ENCODE data around the gene ITPR1.

Gene ITPR1

GRCh38 chr3:4536260-4536659 lies 43.1 kb downstream of the ITPR1 start:
- no peak overlapping the region for H3K56ac ChIP-seq (ENCODE audit: low read length)
- no peak overlapping the region for H2BK15ac ChIP-seq (replicated peaks; ENCODE audit: low read depth)
- no peak overlapping the region for H4K5ac ChIP-seq (ENCODE audit: low read length)
- no peak overlapping the region for H3K23ac ChIP-seq (ENCODE audit: low read length)
- no peaks in the 10 kb centered on the region for H3K79me1 ChIP-seq (ENCODE audit: low read length)
- no peak overlapping the region for H4K8ac ChIP-seq (ENCODE audit: low read depth, low read length)
- H2BK120ac ChIP-seq (ENCODE audit: low read depth, low read length): no peak overlapping the region
- H3K4me2 ChIP-seq (ENCODE audit: low read length): no peak overlapping the region
- H3K27ac ChIP-seq (ENCODE audit: low read depth, low read length): no peak overlapping the region
- no peak overlapping the region for H2BK5ac ChIP-seq (ENCODE audit: low read length)
- peaks cover 14% of the 10 kb centered on the region for H3K4me1 ChIP-seq (ENCODE audit: control insufficient read depth, low read depth, low read length)
- H3K4ac ChIP-seq (ENCODE audit: low read depth, low read length): no peak overlapping the region
- H3K9ac ChIP-seq (ENCODE audit: low read length): no peak overlapping the region
- no peaks in the 10 kb centered on the region for H3K27me3 ChIP-seq (ENCODE audit: insufficient read depth, low read length, poor library complexity)
- H3K79me2 ChIP-seq (ENCODE audit: control insufficient read depth, insufficient read depth, low read length): no peaks in the 10 kb centered on the region
- no peaks in the 10 kb centered on the region for H3K36me3 ChIP-seq (ENCODE audit: control insufficient read depth, insufficient read depth, low read length)
- no peak overlapping the region for H3K4me3 ChIP-seq (ENCODE audit: low read length)
- H2AK5ac ChIP-seq (ENCODE audit: low read length): no peak overlapping the region
- no peak overlapping the region for H3K18ac ChIP-seq (ENCODE audit: low read length)
- DNase-seq: no peak
- WGBS (ENCODE audit: extremely low coverage, insufficient coverage, low lambda C conversion rate): no CpG with 5 or more reads among the region's 1 CpG

DNA sequence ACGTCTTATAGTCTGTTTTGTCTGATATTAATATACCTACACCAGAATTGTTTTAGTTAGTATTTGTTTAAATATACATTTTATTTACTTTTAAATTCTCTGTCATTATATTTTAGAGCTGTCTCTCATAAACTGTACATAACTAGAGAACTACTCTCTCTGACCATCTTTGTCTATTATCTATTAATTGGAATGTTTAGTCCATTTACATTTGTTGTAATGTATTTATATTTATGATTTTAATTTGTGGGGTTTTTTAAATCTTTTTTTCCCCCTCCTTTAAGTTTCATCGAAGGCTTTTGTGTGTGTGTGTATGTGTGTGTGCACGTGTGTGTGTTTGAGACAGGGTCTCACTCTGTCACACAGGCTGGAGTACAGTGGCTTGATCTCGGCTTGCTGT lies 47.1 kb downstream of the ITPR1 start:
- Histone ChIP-seq H3K27ac (ENCODE audit: low read depth, low read length) (no peak overlapping the region), H3K27me3 (ENCODE audit: insufficient read depth, low read length, poor library complexity) (no peaks in the 10 kb centered on the region), H2BK120ac (ENCODE audit: low read depth, low read length) (no peak overlapping the region), H4K5ac (ENCODE audit: low read length) (no peak overlapping the region), H2BK15ac (replicated peaks; ENCODE audit: low read depth) (no peak overlapping the region), H2AK5ac (ENCODE audit: low read length) (no peak overlapping the region), H3K36me3 (ENCODE audit: control insufficient read depth, insufficient read depth, low read length) (no peaks in the 10 kb centered on the region), H3K56ac (ENCODE audit: low read length) (no peak overlapping the region), H2BK5ac (ENCODE audit: low read length) (no peak overlapping the region), H3K23ac (ENCODE audit: low read length) (no peak overlapping the region), H3K4ac (ENCODE audit: low read depth, low read length) (no peak overlapping the region), H3K4me3 (ENCODE audit: low read length) (no peak overlapping the region), H3K18ac (ENCODE audit: low read length) (no peak overlapping the region), H3K9ac (ENCODE audit: low read length) (no peak overlapping the region), H4K8ac (ENCODE audit: low read depth, low read length) (no peak overlapping the region), H3K79me2 (ENCODE audit: control insufficient read depth, insufficient read depth, low read length) (no peaks in the 10 kb centered on the region), H3K79me1 (ENCODE audit: low read length) (no peaks in the 10 kb centered on the region), H3K4me1 (ENCODE audit: control insufficient read depth, low read depth, low read length) (no peaks in the 10 kb centered on the region), H3K4me2 (ENCODE audit: low read length) (no peak overlapping the region)
- no peak for DNase-seq
- WGBS (ENCODE audit: extremely low coverage, insufficient coverage, low lambda C conversion rate): no CpG with 5 or more reads among the region's 4 CpGs

DNA sequence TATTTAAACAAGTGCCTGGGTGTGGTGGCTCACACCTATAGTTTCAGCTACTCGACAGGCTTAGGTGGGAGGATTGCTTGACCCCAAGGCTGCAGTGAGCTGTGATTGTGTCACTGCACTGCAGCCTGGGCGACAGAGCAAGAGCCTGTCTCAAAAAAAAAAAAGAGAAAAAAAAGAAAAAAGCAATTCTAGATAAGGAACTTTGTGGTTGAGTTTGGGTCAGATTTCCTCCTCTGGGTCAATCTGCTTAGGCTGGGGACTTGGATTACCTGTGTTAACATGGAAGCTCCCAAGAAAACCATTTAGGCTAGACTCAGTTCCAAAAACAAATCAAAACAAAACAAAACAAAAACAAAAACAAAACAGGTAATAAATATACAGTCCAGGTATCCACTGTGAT lies 50.0 kb downstream of the ITPR1 start:
- no peak overlapping the region for H4K5ac ChIP-seq (ENCODE audit: low read length)
- no peak overlapping the region for H3K4ac ChIP-seq (ENCODE audit: low read depth, low read length)
- no peak overlapping the region for H2BK5ac ChIP-seq (ENCODE audit: low read length)
- no peak overlapping the region for H3K4me2 ChIP-seq (ENCODE audit: low read length)
- H3K4me1 ChIP-seq (ENCODE audit: control insufficient read depth, low read depth, low read length): no peaks in the 10 kb centered on the region
- no peak overlapping the region for H3K27ac ChIP-seq (ENCODE audit: low read depth, low read length)
- H2BK15ac ChIP-seq (replicated peaks; ENCODE audit: low read depth): no peak overlapping the region
- H4K8ac ChIP-seq (ENCODE audit: low read depth, low read length): no peak overlapping the region
- H3K4me3 ChIP-seq (ENCODE audit: low read length): no peak overlapping the region
- no peaks in the 10 kb centered on the region for H3K79me2 ChIP-seq (ENCODE audit: control insufficient read depth, insufficient read depth, low read length)
- no peak for DNase-seq
- no peaks in the 10 kb centered on the region for H3K36me3 ChIP-seq (ENCODE audit: control insufficient read depth, insufficient read depth, low read length)
- no peak overlapping the region for H3K56ac ChIP-seq (ENCODE audit: low read length)
- H2BK120ac ChIP-seq (ENCODE audit: low read depth, low read length): no peak overlapping the region
- WGBS (ENCODE audit: extremely low coverage, insufficient coverage, low lambda C conversion rate): no CpG with 5 or more reads among the region's 2 CpGs
- H3K9ac ChIP-seq (ENCODE audit: low read length): no peak overlapping the region
- no peak overlapping the region for H3K23ac ChIP-seq (ENCODE audit: low read length)
- H3K18ac ChIP-seq (ENCODE audit: low read length): no peak overlapping the region
- H2AK5ac ChIP-seq (ENCODE audit: low read length): no peak overlapping the region
- H3K79me1 ChIP-seq (ENCODE audit: low read length): no peaks in the 10 kb centered on the region
- H3K27me3 ChIP-seq (ENCODE audit: insufficient read depth, low read length, poor library complexity): no peaks in the 10 kb centered on the region

DNA sequence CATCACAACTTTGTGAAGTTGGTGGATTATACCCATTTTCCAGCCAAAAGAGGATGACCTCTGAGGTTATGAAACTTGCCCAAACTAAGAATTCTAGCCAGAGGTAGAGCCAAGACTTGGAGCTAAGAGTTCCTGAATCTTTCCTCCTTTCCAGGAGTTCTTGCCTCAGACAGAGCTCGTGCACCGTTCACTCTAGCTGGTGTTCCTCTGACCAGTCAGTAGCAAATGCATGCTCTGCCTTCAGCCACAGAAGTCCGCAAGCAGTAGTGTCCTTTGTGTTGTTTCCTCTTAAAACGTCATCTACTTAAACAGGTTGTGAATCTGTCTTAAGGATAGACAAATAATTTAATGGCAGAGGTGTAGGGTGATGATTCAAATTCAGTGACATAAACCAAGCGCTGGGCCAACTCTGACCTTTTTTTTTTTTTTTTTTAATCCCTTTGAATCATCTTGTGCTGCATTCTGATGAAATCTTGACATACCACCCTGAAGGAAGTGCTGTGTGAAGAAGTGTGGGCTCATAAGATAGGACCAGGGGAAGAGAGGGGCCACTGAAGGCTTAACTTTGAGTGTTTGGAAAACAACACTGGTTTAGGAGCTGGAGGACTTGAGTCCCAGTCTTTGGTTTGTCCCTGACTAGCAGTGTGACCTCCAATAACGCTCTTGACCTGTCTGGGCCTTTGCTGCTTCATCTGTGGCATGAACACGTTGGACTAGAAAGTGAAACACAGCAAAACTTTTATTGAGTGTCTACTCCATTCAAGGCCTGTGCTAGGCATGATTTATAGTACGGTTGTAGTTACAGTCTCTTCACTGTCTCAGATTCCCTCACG lies 53.4 kb downstream of the ITPR1 start:
- Histone ChIP-seq H3K18ac (ENCODE audit: low read length) (no peak overlapping the region), H3K9ac (ENCODE audit: low read length) (no peak overlapping the region), H3K36me3 (ENCODE audit: control insufficient read depth, insufficient read depth, low read length) (no peaks in the 10 kb centered on the region), H3K23ac (ENCODE audit: low read length) (no peak overlapping the region), H4K8ac (ENCODE audit: low read depth, low read length) (no peak overlapping the region), H3K4me3 (ENCODE audit: low read length) (no peak overlapping the region), H2BK120ac (ENCODE audit: low read depth, low read length) (no peak overlapping the region), H3K4ac (ENCODE audit: low read depth, low read length) (no peak overlapping the region), H3K27ac (ENCODE audit: low read depth, low read length) (no peak overlapping the region), H3K79me1 (ENCODE audit: low read length) (no peaks in the 10 kb centered on the region), H2AK5ac (ENCODE audit: low read length) (no peak overlapping the region), H3K4me1 (ENCODE audit: control insufficient read depth, low read depth, low read length) (no peaks in the 10 kb centered on the region), H3K79me2 (ENCODE audit: control insufficient read depth, insufficient read depth, low read length) (no peaks in the 10 kb centered on the region), H3K4me2 (ENCODE audit: low read length) (no peak overlapping the region), H3K27me3 (ENCODE audit: insufficient read depth, low read length, poor library complexity) (no peaks in the 10 kb centered on the region), H2BK15ac (replicated peaks; ENCODE audit: low read depth) (no peak overlapping the region), H4K5ac (ENCODE audit: low read length) (no peak overlapping the region), H2BK5ac (ENCODE audit: low read length) (no peak overlapping the region), H3K56ac (ENCODE audit: low read length) (no peak overlapping the region)
- no peak for DNase-seq
- WGBS (ENCODE audit: extremely low coverage, insufficient coverage, low lambda C conversion rate): no CpG with 5 or more reads among the region's 9 CpGs

GRCh38 chr3:4547799-4548198 lies 54.7 kb downstream of the ITPR1 start:
- no peak overlapping the region for H3K56ac ChIP-seq (ENCODE audit: low read length)
- H3K23ac ChIP-seq (ENCODE audit: low read length): no peak overlapping the region
- no peak overlapping the region for H2AK5ac ChIP-seq (ENCODE audit: low read length)
- H2BK120ac ChIP-seq (ENCODE audit: low read depth, low read length): no peak overlapping the region
- no peaks in the 10 kb centered on the region for H3K36me3 ChIP-seq (ENCODE audit: control insufficient read depth, insufficient read depth, low read length)
- H3K4me2 ChIP-seq (ENCODE audit: low read length): no peak overlapping the region
- H4K5ac ChIP-seq (ENCODE audit: low read length): no peak overlapping the region
- H3K4ac ChIP-seq (ENCODE audit: low read depth, low read length): no peak overlapping the region
- no peaks in the 10 kb centered on the region for H3K4me1 ChIP-seq (ENCODE audit: control insufficient read depth, low read depth, low read length)
- no peak overlapping the region for H2BK5ac ChIP-seq (ENCODE audit: low read length)
- H3K9ac ChIP-seq (ENCODE audit: low read length): no peak overlapping the region
- no CpG with 5 or more reads among the region's 4 CpGs for WGBS (ENCODE audit: extremely low coverage, insufficient coverage, low lambda C conversion rate)
- H3K27me3 ChIP-seq (ENCODE audit: insufficient read depth, low read length, poor library complexity): no peaks in the 10 kb centered on the region
- no peak for DNase-seq
- no peak overlapping the region for H2BK15ac ChIP-seq (replicated peaks; ENCODE audit: low read depth)
- no peaks in the 10 kb centered on the region for H3K79me2 ChIP-seq (ENCODE audit: control insufficient read depth, insufficient read depth, low read length)
- no peak overlapping the region for H3K27ac ChIP-seq (ENCODE audit: low read depth, low read length)
- H3K18ac ChIP-seq (ENCODE audit: low read length): no peak overlapping the region
- H3K79me1 ChIP-seq (ENCODE audit: low read length): no peaks in the 10 kb centered on the region
- no peak overlapping the region for H4K8ac ChIP-seq (ENCODE audit: low read depth, low read length)
- no peak overlapping the region for H3K4me3 ChIP-seq (ENCODE audit: low read length)

DNA sequence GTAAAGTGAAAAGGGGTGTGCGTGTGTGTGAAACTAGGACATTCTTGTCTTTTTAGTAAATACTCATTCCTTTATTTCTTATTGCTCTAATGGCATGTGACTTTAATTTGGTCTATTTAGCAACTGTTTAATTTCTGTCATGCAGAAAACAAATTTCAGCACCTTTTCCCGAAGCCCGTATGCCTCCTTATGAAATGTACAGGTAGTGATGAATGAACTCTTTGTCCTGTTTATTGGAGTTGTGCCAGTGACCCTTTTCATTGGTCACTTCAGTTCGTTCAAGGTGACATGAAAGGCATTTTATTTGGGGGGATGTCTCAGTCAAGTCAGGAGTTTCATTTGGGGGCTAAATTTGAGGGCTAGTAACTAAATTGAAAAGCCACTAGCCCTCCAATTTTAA lies 55.2 kb downstream of the ITPR1 start:
- H2AK5ac ChIP-seq (ENCODE audit: low read length): no peak overlapping the region
- H2BK5ac ChIP-seq (ENCODE audit: low read length): no peak overlapping the region
- H3K27me3 ChIP-seq (ENCODE audit: insufficient read depth, low read length, poor library complexity): no peaks in the 10 kb centered on the region
- DNase-seq: no peak
- no CpG with 5 or more reads among the region's 4 CpGs for WGBS (ENCODE audit: extremely low coverage, insufficient coverage, low lambda C conversion rate)
- no peak overlapping the region for H3K4ac ChIP-seq (ENCODE audit: low read depth, low read length)
- H3K4me2 ChIP-seq (ENCODE audit: low read length): no peak overlapping the region
- no peak overlapping the region for H2BK15ac ChIP-seq (replicated peaks; ENCODE audit: low read depth)
- no peak overlapping the region for H3K27ac ChIP-seq (ENCODE audit: low read depth, low read length)
- no peak overlapping the region for H3K4me3 ChIP-seq (ENCODE audit: low read length)
- H3K36me3 ChIP-seq (ENCODE audit: control insufficient read depth, insufficient read depth, low read length): no peaks in the 10 kb centered on the region
- H3K79me2 ChIP-seq (ENCODE audit: control insufficient read depth, insufficient read depth, low read length): no peaks in the 10 kb centered on the region
- H4K5ac ChIP-seq (ENCODE audit: low read length): no peak overlapping the region
- H3K56ac ChIP-seq (ENCODE audit: low read length): no peak overlapping the region
- no peaks in the 10 kb centered on the region for H3K4me1 ChIP-seq (ENCODE audit: control insufficient read depth, low read depth, low read length)
- H3K18ac ChIP-seq (ENCODE audit: low read length): no peak overlapping the region
- no peaks in the 10 kb centered on the region for H3K79me1 ChIP-seq (ENCODE audit: low read length)
- no peak overlapping the region for H3K9ac ChIP-seq (ENCODE audit: low read length)
- H4K8ac ChIP-seq (ENCODE audit: low read depth, low read length): no peak overlapping the region
- H3K23ac ChIP-seq (ENCODE audit: low read length): no peak overlapping the region
- no peak overlapping the region for H2BK120ac ChIP-seq (ENCODE audit: low read depth, low read length)
